Measurements from ENCODE around the gene VILL. TPM values are rescaled to one million over a fixed set of nuclear protein-coding genes. Genes with fewer than 3 reads are reported as not detected.

Gene VILL
- total and polyA plus RNA-seq, 2 of the 8 experiments (the other 6 are each of a cell fraction or from before 2014, with no cell fraction given): 4.1 to 4.2 TPM

GRCh38 chr3:37964146-37964545 lies 26.4 kb upstream of the VILL start:
- 91% methylated on average over 3 of the region's 3 CpGs; no CpG with 5 or more reads in 1 of the 2 experiments for WGBS, 2 experiments (ENCODE audit: extremely low coverage in 1 of 2, insufficient coverage in 1 of 2, insufficient read length in 1 of 2, insufficient replicate concordance in 2 of 2, low coverage in 1 of 2, low lambda C conversion rate in 2 of 2, missing lambda C conversion rate in 1 of 2)
- Histone ChIP-seq H3K23ac (ENCODE audit: insufficient read length) (no peak overlapping the region), H3K14ac (ENCODE audit: insufficient read length) (no peak overlapping the region), H3K27me3 (replicated peaks in 1 of 4; ENCODE audit: control insufficient read depth in 3 of 4, extremely low read depth in 1 of 4, insufficient read depth in 3 of 4, low read length in 3 of 4) (no peaks in the 10 kb centered on the region), H2BK5ac (ENCODE audit: low read depth, low read length) (no peak overlapping the region), H3K56ac (replicated peaks; ENCODE audit: insufficient read length, low read depth, low read length) (no peak overlapping the region), H2AK5ac (ENCODE audit: low read depth, low read length) (no peak overlapping the region), H2BK120ac (replicated peaks; ENCODE audit: low read depth, low read length) (no peak overlapping the region), H4K5ac (ENCODE audit: insufficient read length, low read depth, low read length) (no peak overlapping the region), H2AFZ (ENCODE audit: low read length) (no peak overlapping the region), H3K23me2 (ENCODE audit: low read depth, low read length) (no peaks in the 10 kb centered on the region), H3K4me1 (replicated peaks in 1 of 4; ENCODE audit: control insufficient read depth in 3 of 4, insufficient read depth in 4 of 4, low read length in 3 of 4) (peaks cover 0 to 14% (median 11%) of the 10 kb centered on the region in 4 experiments; a peak in 2 of 7 replicates), H3K18ac (ENCODE audit: extremely low read depth, low read length) (no peak overlapping the region), H3K36me3 (ENCODE audit: control insufficient read depth in 2 of 4, insufficient read depth in 4 of 4, low read length in 3 of 4) (no peaks in the 10 kb centered on the region; a peak in 1 of 8 replicates), H3K79me1 (ENCODE audit: low read depth, low read length) (no peaks in the 10 kb centered on the region), H2BK15ac (ENCODE audit: low read length) (no peak overlapping the region), H3K27ac (ENCODE audit: low read depth, low read length) (no peak overlapping the region), H3K4ac (replicated peaks; ENCODE audit: insufficient read length, low read depth, low read length) (no peak overlapping the region), H3K79me2 (ENCODE audit: control insufficient read depth in 1 of 2, insufficient read depth in 2 of 2, low read length in 2 of 2) (no peaks in the 10 kb centered on the region), H4K91ac (replicated peaks; ENCODE audit: insufficient read length, low read length) (no peak overlapping the region), H3K9ac (replicated peaks in 1 of 4; ENCODE audit: extremely low read depth in 1 of 4, low read depth in 3 of 4, low read length in 3 of 4) (no peak overlapping the region), H2BK12ac (ENCODE audit: low read depth, low read length) (no peak overlapping the region), H3K9me3 (ENCODE audit: insufficient read depth in 2 of 2, low read depth in 1 of 2, low read length in 1 of 2) (no peaks in the 10 kb centered on the region), H2BK20ac (ENCODE audit: low read length) (no peak overlapping the region), H4K20me1 (replicated peaks in 1 of 2; ENCODE audit: control insufficient read depth in 1 of 2, insufficient read depth in 2 of 2, low read length in 2 of 2) (peaks cover 0 to 2% of the 10 kb centered on the region in 2 experiments), H4K8ac (ENCODE audit: extremely low read depth, insufficient read depth, low read length) (no peak overlapping the region), H3K4me3 (ENCODE audit: extremely low read depth in 1 of 4, insufficient read depth in 2 of 4, low read depth in 3 of 4, low read length in 4 of 4) (no peak overlapping the region), H3K4me2 (ENCODE audit: insufficient read depth in 1 of 2, low read depth in 2 of 2, low read length in 2 of 2) (no peak overlapping the region)
- DNase-seq (ENCODE audit: low read depth in 1 of 2, low spot score in 2 of 2): no peak
- no peak for FAIRE-seq
- ChIA-PET CTCF (ENCODE audit: partially characterized antibody) (interaction anchor here (0.6 to 7.2 kb wide), 7 partner anchors 11 to 242 kb away, joined by 3 to 60 read pairs (median 3); no protein-coding TSS in a partner anchor), POLR2A (ENCODE audit: partially characterized antibody) (interaction anchor here (0.6 to 1.4 kb wide), 3 partner anchors 8 to 384 kb away, joined by 3 read pairs; no protein-coding TSS in a partner anchor)
- TF ChIP-seq CHD2 (IDR thresholded peaks at IDR 0.05; ENCODE audit: low read length) (no peak), HDAC6 (IDR thresholded peaks at IDR 0.05; ENCODE audit: low read depth, low read length) (no peak), SUZ12 (IDR thresholded peaks at IDR 0.05; ENCODE audit: low read length) (no peak), RXRA (IDR thresholded peaks at IDR 0.05; ENCODE audit: insufficient read depth, low read depth, low read length) (no peak), EP300 (IDR thresholded peaks at IDR 0.05; ENCODE audit: borderline replicate concordance in 1 of 2, low read depth in 2 of 2, low read length in 2 of 2) (no peak), EGR1 (IDR thresholded peaks at IDR 0.05; ENCODE audit: borderline replicate concordance, low read depth, low read length) (no peak), BCL11A (IDR thresholded peaks at IDR 0.05; ENCODE audit: low read depth in 2 of 2, low read length in 2 of 2) (no peak), CBX8 (IDR thresholded peaks at IDR 0.05; ENCODE audit: borderline replicate concordance, low read depth, low read length) (no peak), SP2 (IDR thresholded peaks at IDR 0.05; ENCODE audit: low read length) (no peak), POLR2A (IDR thresholded peaks at IDR 0.05; ENCODE audit: control extremely low read depth in 1 of 2, low read depth in 2 of 2, low read length in 2 of 2) (no peak), ASH2L (IDR thresholded peaks at IDR 0.05; ENCODE audit: low read length) (no peak), MAFK (IDR thresholded peaks at IDR 0.05; ENCODE audit: low read depth, low read length) (no peak)
